Measurements from ENCODE around the gene CLEC9A.

Gene CLEC9A

GRCh38 chr12:10113075-10113474 is 82.6 kb downstream of the CLEC9A start:
- no peak for DNase-seq

- no peak for DNase-seq
These were observed 83.4 kb downstream of the CLEC9A start for GRCh38 chr12:10113920-10114319.

GRCh38 chr12:10115311-10115710 is 84.8 kb downstream of the CLEC9A start:
- DNase-seq: no peak
